ENCODE data around the gene RAPGEF4. TPM values are rescaled to one million over a fixed set of nuclear protein-coding genes. Genes with fewer than 3 reads are reported as not detected.
A peak's percentile ranks its signal among the peaks of the same experiment; 100 is the strongest.

Gene RAPGEF4
- polyA plus RNA-seq, 1 experiment: 0.60 TPM

DNA sequence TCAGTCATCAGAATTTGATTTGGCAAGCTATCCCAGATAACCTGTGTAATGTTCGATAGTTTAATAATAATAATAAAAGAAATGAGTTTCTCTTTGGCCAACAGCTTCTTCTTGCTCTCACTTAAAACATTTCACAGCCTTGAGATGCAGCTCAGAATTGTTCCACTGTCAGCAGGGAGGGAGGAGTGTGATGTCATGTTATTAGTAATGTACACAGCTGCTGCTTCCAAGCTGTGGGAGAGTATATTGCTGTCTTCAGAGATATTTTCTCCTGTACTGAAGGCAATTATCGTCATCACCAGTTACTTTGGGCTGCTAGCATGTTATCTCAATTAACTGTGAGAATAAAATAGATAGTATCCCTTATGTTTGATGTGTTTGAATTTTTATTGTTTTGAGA is 193.1 kb downstream of the RAPGEF4 start:
- POLR2A ChIA-PET: no interaction called here
- Histone ChIP-seq H3K4me3 (ENCODE audit: low read depth, low read length) (no peak overlapping the region), H3K36me3 (ENCODE audit: control insufficient read depth, insufficient read depth, low read length) (no peaks in the 10 kb centered on the region), H3K27me3 (ENCODE audit: control insufficient read depth, insufficient read depth, low read length) (no peaks in the 10 kb centered on the region)
- DNase-seq (ENCODE audit: low read depth): no peak
- TF ChIP-seq, protein P1, sequence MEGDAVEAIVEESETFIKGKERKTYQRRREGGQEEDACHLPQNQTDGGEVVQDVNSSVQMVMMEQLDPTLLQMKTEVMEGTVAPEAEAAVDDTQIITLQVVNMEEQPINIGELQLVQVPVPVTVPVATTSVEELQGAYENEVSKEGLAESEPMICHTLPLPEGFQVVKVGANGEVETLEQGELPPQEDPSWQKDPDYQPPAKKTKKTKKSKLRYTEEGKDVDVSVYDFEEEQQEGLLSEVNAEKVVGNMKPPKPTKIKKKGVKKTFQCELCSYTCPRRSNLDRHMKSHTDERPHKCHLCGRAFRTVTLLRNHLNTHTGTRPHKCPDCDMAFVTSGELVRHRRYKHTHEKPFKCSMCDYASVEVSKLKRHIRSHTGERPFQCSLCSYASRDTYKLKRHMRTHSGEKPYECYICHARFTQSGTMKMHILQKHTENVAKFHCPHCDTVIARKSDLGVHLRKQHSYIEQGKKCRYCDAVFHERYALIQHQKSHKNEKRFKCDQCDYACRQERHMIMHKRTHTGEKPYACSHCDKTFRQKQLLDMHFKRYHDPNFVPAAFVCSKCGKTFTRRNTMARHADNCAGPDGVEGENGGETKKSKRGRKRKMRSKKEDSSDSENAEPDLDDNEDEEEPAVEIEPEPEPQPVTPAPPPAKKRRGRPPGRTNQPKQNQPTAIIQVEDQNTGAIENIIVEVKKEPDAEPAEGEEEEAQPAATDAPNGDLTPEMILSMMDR (IDR thresholded peaks at IDR 0.05; ENCODE audit: insufficient read depth, low read depth, low read length): no peak
- CTCF ChIA-PET: interaction anchor here (0.6 to 0.8 kb wide), 3 partner anchors 22 to 66 kb away, joined by 3 read pairs; no protein-coding TSS in a partner anchor

GRCh38 chr2:172929644-172930043 is 194.0 kb downstream of the RAPGEF4 start:
- Histone ChIP-seq H3K27me3 (ENCODE audit: control insufficient read depth, insufficient read depth, low read length) (no peaks in the 10 kb centered on the region), H3K4me3 (ENCODE audit: low read depth, low read length) (no peak overlapping the region), H3K36me3 (ENCODE audit: control insufficient read depth, insufficient read depth, low read length) (no peaks in the 10 kb centered on the region)
- ChIA-PET POLR2A (no interaction called here), CTCF (interaction anchor here (0.7 to 4.9 kb wide), 5 partner anchors 17 to 123 kb away, joined by 3 to 88 read pairs (median 5); no protein-coding TSS in a partner anchor)
- no peak for DNase-seq (ENCODE audit: low read depth)
- TF ChIP-seq, protein P1 (IDR thresholded peaks at IDR 0.05; ENCODE audit: insufficient read depth, low read depth, low read length): no peak

- ChIA-PET CTCF (interaction anchor here (0.7 to 4.9 kb wide), 25 partner anchors 9 to 245 kb away, joined by 3 to 88 read pairs (median 5); no protein-coding TSS in a partner anchor), POLR2A (no interaction called here)
- Histone ChIP-seq H3K36me3 (ENCODE audit: control insufficient read depth, insufficient read depth, low read length) (no peaks in the 10 kb centered on the region), H3K4me3 (ENCODE audit: low read depth, low read length) (no peak overlapping the region), H3K27me3 (ENCODE audit: control insufficient read depth, insufficient read depth, low read length) (no peaks in the 10 kb centered on the region)
- TF ChIP-seq, protein P1 (IDR thresholded peaks at IDR 0.05; ENCODE audit: insufficient read depth, low read depth, low read length): no peak
- DNase-seq (ENCODE audit: low read depth): no peak
These were observed 195.2 kb downstream of the RAPGEF4 start for GRCh38 chr2:172930871-172931255.

GRCh38 chr2:172931256-172931894 is 195.7 kb downstream of the RAPGEF4 start:
- Histone ChIP-seq H3K36me3 (ENCODE audit: control insufficient read depth, insufficient read depth, low read length) (no peaks in the 10 kb centered on the region), H3K27me3 (ENCODE audit: control insufficient read depth, insufficient read depth, low read length) (no peaks in the 10 kb centered on the region), H3K4me3 (ENCODE audit: low read depth, low read length) (no peak overlapping the region)
- no peak for DNase-seq (ENCODE audit: low read depth)
- CTCF ChIA-PET: interaction anchor here (0.5 to 4.9 kb wide), 36 partner anchors 9 to 617 kb away, joined by 3 to 88 read pairs (median 4); no protein-coding TSS in a partner anchor
- TF ChIP-seq, protein P1 (IDR thresholded peaks at IDR 0.05; ENCODE audit: insufficient read depth, low read depth, low read length): no peak
- POLR2A ChIA-PET: no interaction called here

DNA sequence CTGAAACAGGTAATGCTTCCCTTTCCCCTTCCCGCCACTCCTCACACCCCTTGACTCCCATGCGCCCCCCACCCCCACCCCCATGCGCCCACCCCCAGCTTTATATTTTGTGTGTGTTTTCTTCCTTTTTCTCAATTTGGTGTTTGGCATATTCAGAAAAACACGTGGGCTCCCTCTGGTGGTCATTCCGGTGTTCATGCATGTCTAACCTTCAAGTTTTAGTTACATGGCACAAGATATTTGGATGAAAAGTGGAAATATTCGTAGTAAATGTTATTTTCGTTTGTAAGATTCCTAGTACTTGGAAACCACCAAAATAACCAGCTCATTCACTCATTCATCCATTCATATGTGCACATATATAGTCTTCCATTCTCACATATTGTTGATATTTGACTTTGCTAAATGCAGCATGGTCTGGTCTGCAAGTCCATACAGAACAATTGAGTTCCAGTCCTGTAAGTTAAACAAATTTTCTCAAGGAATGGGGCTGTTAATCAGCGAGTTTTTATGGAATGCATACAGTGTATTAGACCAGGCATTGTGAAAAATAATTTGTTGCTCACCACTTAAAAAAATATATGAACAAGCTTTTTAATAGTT is 196.4 kb downstream of the RAPGEF4 start:
- no peak overlapping the region for H3K4me3 ChIP-seq (ENCODE audit: low read depth, low read length)
- DNase-seq (ENCODE audit: low read depth): no peak
- TF ChIP-seq, protein P1 (IDR thresholded peaks at IDR 0.05; ENCODE audit: insufficient read depth, low read depth, low read length): peak; percentile 72
- no peaks in the 10 kb centered on the region for H3K27me3 ChIP-seq (ENCODE audit: control insufficient read depth, insufficient read depth, low read length)
- ChIA-PET CTCF (interaction anchor here (0.6 to 4.9 kb wide), 45 partner anchors 8 to 1908 kb away, joined by 3 to 88 read pairs (median 3); no protein-coding TSS in a partner anchor), POLR2A (no interaction called here)
- H3K36me3 ChIP-seq (ENCODE audit: control insufficient read depth, insufficient read depth, low read length): no peaks in the 10 kb centered on the region
